Astrocyte (in vitro differentiated cells and primary cell): ENCODE data around the gene CAVIN1.

Experiments used
- EZH2 ChIP-seq: IDR thresholded peaks from 2 replicates; pipeline ENCODE4 v1.6.1; 2012; ENCODE audit warnings: mild to moderate bottlenecking, low read length, inconsistent platforms; ENCODE audit not compliant: insufficient read depth
- TF ChIP-seq, protein P1 (sequence below): IDR thresholded peaks from 2 replicates; pipeline ENCODE4 v1.5.1; 2011; ENCODE audit warnings: low read depth, mild to moderate bottlenecking, inconsistent platforms, low read length, moderate library complexity; ENCODE audit not compliant: insufficient read depth

GRCh38 chr17:42436391-42436790, 13.3 kb upstream of the CAVIN1 start:
- TF ChIP-seq, protein P1, sequence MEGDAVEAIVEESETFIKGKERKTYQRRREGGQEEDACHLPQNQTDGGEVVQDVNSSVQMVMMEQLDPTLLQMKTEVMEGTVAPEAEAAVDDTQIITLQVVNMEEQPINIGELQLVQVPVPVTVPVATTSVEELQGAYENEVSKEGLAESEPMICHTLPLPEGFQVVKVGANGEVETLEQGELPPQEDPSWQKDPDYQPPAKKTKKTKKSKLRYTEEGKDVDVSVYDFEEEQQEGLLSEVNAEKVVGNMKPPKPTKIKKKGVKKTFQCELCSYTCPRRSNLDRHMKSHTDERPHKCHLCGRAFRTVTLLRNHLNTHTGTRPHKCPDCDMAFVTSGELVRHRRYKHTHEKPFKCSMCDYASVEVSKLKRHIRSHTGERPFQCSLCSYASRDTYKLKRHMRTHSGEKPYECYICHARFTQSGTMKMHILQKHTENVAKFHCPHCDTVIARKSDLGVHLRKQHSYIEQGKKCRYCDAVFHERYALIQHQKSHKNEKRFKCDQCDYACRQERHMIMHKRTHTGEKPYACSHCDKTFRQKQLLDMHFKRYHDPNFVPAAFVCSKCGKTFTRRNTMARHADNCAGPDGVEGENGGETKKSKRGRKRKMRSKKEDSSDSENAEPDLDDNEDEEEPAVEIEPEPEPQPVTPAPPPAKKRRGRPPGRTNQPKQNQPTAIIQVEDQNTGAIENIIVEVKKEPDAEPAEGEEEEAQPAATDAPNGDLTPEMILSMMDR, result no peak
- TF ChIP-seq EZH2, result no peak
